GM18520 (cell line): ENCODE results near the gene FOXS1.

Experiments
- ATAC-seq: cut with Tn5 transposase; IDR thresholded peaks from one replicate; pipeline ENCODE4 v1.9.1; 2021; ENCODE audit not compliant: unreplicated experiment

Gene FOXS1

GRCh38 chr20:31797364-31797763 lies 48.0 kb downstream of the FOXS1 start:
- no peak for ATAC-seq
